Glutamatergic neuron (in vitro differentiated cells): ENCODE results near the gene ANO2. TPM values are rescaled to one million over a fixed set of nuclear protein-coding genes. Genes with fewer than 3 reads are reported as not detected.

ENCODE experiments used
- DNase-seq: peaks from one replicate; pipeline ENCODE4 v3.0.0; 2022
- H3K27ac Mint-ChIP-seq: one replicate; pipeline ENCODE4 v1.8.0; 2020; ENCODE audit warnings: mild to moderate bottlenecking, mixed read lengths, inconsistent platforms; ENCODE audit not compliant: unreplicated experiment
- H3K27me3 Mint-ChIP-seq: one replicate; pipeline ENCODE4 v1.8.0; 2020; ENCODE audit warnings: mild to moderate bottlenecking, moderate library complexity, mixed read lengths, inconsistent platforms; ENCODE audit not compliant: unreplicated experiment
- H3K36me3 Mint-ChIP-seq: one replicate; pipeline ENCODE4 v1.8.0; 2020; ENCODE audit warnings: mild to moderate bottlenecking, mixed read lengths, inconsistent platforms; ENCODE audit not compliant: unreplicated experiment
- H3K4me1 Mint-ChIP-seq: one replicate; pipeline ENCODE4 v1.8.0; 2020; ENCODE audit warnings: mild to moderate bottlenecking, low read depth, mixed read lengths, inconsistent platforms; ENCODE audit not compliant: unreplicated experiment
- H3K4me3 Mint-ChIP-seq: one replicate; pipeline ENCODE4 v1.8.0; 2020; ENCODE audit warnings: mild to moderate bottlenecking, mixed read lengths, inconsistent platforms; ENCODE audit not compliant: unreplicated experiment
- H3K9me3 Mint-ChIP-seq: one replicate; pipeline ENCODE4 v1.8.0; 2020; ENCODE audit warnings: mild to moderate bottlenecking, moderate library complexity, mixed read lengths, inconsistent platforms; ENCODE audit not compliant: unreplicated experiment
- total RNA-seq: library from RNA; stranded (reverse); fragmentation: NEBNext Ultra II Directional; extraction: Animal tissue kit (Norgen Biotek cat#: 25700); gene quantifications from one replicate; pipeline ENCODE4 v1.2.1, GENCODE V29; 2021; ENCODE audit not compliant: unreplicated experiment
- TF ChIP-seq, protein P1 (sequence below): fragments of 200-600 bp; sonication (generic); IDR thresholded peaks from one replicate; pipeline ENCODE4 v1.5.0; 2021; ENCODE audit not compliant: partially characterized antibody, unreplicated experiment

ANO2 gene
- total RNA-seq, 1 donor from 2014 or later, result not detected

DNA sequence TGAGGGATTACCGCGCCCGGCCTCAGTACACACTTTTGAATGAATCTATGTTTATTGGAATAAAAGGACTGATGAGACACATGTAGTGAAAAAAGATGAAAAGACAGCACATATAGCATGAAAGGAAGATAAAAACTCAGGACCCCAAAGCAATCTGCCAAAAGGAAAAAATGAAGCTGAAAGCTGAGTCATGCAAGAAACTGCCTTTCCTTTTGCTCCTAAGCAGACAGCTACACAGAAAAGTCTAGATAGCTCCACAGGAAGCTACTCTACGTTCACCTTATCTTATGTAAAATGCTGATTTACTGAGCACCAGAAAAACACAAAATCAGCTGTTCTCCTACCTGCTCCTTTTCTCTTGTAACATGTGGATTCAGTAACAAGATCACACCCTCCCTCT lies 384.8 kb downstream of the ANO2 start:
- TF ChIP-seq, protein P1, sequence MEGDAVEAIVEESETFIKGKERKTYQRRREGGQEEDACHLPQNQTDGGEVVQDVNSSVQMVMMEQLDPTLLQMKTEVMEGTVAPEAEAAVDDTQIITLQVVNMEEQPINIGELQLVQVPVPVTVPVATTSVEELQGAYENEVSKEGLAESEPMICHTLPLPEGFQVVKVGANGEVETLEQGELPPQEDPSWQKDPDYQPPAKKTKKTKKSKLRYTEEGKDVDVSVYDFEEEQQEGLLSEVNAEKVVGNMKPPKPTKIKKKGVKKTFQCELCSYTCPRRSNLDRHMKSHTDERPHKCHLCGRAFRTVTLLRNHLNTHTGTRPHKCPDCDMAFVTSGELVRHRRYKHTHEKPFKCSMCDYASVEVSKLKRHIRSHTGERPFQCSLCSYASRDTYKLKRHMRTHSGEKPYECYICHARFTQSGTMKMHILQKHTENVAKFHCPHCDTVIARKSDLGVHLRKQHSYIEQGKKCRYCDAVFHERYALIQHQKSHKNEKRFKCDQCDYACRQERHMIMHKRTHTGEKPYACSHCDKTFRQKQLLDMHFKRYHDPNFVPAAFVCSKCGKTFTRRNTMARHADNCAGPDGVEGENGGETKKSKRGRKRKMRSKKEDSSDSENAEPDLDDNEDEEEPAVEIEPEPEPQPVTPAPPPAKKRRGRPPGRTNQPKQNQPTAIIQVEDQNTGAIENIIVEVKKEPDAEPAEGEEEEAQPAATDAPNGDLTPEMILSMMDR, result no peak
- Mint-ChIP-seq H3K27me3 (peaks cover 8% of the 10 kb centered on the region), H3K4me3 (no peak overlapping the region), H3K36me3 (no peaks in the 10 kb centered on the region), H3K9me3 (peaks cover 4% of the 10 kb centered on the region), H3K4me1 (no peaks in the 10 kb centered on the region), H3K27ac (no peak overlapping the region)
- no peak for DNase-seq

DNA sequence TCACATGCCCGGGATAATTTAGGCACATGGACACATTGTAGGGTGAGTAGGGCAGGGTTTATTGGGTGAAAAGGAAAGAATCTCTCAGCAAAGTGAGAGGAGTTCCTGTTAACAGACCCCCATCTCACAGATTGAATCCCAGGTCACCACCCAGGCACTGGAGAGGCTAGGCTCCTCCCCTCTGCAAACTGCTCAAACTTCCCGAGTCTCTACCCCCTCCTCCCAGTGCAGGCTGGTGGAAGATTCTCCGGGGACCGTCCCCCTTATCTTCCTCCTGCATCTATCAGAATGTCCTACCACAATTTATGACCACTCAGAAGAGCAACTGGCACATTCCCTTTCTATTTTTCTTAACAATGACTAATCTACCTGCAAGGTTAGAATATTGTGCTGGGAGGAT lies 387.2 kb downstream of the ANO2 start:
- Mint-ChIP-seq H3K27ac (no peak overlapping the region), H3K36me3 (no peaks in the 10 kb centered on the region), H3K4me3 (no peak overlapping the region), H3K9me3 (peaks cover 4% of the 10 kb centered on the region), H3K4me1 (no peaks in the 10 kb centered on the region), H3K27me3 (peaks cover 1% of the 10 kb centered on the region)
- DNase-seq, result no peak
- TF ChIP-seq, protein P1, result no peak

DNA sequence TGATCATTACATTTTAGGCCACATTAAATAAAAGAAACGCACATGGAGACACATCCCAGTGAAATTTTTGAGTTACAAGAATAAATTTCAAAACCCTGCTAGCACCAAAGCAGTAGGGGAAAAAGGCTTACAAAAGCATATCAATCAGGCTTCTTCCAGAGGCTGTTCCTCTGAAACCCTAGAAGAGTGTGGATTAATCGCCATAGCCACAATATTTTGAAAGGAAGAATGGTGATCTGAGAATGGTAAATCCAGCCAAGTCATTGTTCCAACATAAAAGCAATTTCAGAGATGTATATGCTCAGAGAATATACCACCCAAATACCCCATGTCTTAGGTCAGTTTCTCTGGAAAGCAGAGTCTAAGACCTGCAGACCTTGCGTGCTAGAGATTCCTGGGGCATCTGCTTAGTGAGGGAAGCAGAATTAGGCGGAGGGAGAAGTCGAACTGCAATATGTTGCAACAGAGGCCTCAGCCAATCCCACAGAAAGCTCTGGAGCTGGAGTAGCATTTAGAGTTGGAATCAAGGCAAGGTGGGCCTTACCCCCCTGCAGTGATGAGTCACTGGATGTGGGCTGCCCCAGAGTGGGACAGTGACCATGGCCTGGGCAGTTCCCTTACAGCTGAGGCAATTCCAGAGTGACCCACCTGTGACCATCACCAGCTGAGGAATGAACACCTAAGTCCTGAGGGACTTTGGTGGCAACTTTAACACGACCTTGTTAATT lies 387.9 kb downstream of the ANO2 start:
- Mint-ChIP-seq H3K27me3 (no peaks in the 10 kb centered on the region), H3K4me1 (no peaks in the 10 kb centered on the region), H3K9me3 (peaks cover 4% of the 10 kb centered on the region), H3K36me3 (peaks cover under 1% of the 10 kb centered on the region), H3K27ac (no peak overlapping the region), H3K4me3 (no peak overlapping the region)
- DNase-seq, result no peak
- TF ChIP-seq, protein P1, result no peak

DNA sequence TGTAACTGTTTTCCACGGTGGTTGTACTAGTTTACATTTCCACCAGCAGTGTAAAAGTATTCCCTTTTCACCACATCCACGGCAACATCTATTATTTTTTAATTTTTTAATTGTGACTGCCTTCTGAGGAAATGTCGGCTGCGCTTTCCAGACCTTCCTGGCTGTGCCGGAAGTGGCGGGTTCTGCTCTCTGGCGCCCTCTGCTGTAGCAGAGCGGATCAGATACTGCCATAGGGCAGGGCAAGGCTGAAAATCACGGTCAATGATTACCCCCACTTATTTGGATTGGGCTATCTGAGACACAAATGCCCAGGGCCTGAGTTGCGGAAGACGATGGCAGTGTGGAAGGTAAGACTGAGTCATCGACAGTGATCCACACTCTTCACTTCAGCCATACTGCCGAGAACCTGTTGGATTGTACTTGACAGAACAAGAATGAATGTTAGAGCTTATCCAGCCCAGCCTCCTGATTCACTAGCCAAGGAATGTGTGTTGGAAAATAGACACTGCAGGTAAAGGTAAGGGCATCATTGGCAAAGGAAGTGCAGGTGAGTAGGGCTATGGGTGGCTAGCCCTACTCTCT lies 388.9 kb downstream of the ANO2 start:
- Mint-ChIP-seq H3K27me3 (no peaks in the 10 kb centered on the region), H3K4me1 (no peaks in the 10 kb centered on the region), H3K27ac (no peak overlapping the region), H3K9me3 (peaks cover 6% of the 10 kb centered on the region), H3K36me3 (peaks cover 7% of the 10 kb centered on the region), H3K4me3 (no peak overlapping the region)
- TF ChIP-seq, protein P1, result peak; percentile 43
- peak; percentile 59 for DNase-seq

DNA sequence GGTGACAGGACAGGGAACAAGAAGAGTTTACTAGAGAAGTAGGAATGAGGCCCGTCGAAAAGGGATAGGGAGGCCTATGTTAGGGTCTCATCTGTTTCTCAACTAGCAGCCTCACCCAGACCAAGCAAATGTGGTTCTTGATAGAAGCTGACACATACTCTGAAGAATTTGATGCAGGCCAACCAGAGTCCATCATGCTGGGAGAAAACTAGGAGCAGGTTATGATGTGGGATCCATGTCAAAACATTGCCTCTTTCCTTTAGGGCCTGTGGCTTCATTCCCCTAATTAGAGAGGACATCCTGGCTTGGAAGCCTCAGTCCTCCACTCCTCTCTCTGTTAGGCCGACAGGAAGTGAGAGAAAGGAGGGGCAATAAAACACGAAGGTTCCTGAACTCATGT lies 390.3 kb downstream of the ANO2 start:
- Mint-ChIP-seq H3K27me3 (no peaks in the 10 kb centered on the region), H3K36me3 (peaks cover 7% of the 10 kb centered on the region), H3K27ac (no peak overlapping the region), H3K9me3 (peaks cover 6% of the 10 kb centered on the region), H3K4me3 (no peak overlapping the region), H3K4me1 (no peaks in the 10 kb centered on the region)
- DNase-seq, result no peak
- TF ChIP-seq, protein P1, result no peak
